ENCODE data around the gene LMTK2. TPM values are rescaled to one million over a fixed set of nuclear protein-coding genes. Genes with fewer than 3 reads are reported as not detected.
A peak's percentile ranks its signal among the peaks of the same experiment; 100 is the strongest.

LMTK2 gene
- total and polyA plus RNA-seq, 8 donors = 13.4 to 28.2 (median 16.6) TPM

DNA sequence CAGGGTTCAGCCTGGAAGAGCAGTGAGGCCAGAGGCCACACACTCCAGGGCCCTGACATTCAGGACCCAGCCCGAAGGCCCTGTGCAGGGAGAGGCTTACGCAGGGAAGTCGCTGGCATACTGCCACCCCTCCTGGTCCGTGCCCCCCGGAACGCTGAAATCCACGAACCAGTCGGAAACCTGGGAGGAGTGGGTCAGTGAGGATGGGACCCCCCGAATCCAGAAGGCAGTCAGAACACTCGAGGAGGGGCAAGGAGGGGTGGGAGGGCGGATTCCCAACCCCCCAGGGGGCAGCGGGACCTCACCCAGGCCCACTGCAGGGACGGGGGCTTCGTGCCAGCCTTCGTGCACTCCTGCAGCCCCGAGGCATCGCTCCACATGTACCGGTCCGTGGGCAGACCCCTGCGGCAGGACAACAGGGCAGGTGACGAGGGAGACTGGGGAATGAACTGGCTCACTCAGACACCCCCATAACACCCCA, 118.1 kb downstream of the LMTK2 start:
- intact Hi-C loops (cut with DNase I) = no loop called here
- no peaks in the 10 kb centered on the region for H3K4me1 ChIP-seq
- H3K27me3 ChIP-seq = no peaks in the 10 kb centered on the region
- DNase-seq = peak in 1 of 4 donors; percentile 51
- no peak for ATAC-seq
- H3K4me3 ChIP-seq = no peak overlapping the region
- H3K36me3 ChIP-seq = peaks cover 0 to 99% of the 10 kb centered on the region in 2 donors
- TF ChIP-seq, protein P1, sequence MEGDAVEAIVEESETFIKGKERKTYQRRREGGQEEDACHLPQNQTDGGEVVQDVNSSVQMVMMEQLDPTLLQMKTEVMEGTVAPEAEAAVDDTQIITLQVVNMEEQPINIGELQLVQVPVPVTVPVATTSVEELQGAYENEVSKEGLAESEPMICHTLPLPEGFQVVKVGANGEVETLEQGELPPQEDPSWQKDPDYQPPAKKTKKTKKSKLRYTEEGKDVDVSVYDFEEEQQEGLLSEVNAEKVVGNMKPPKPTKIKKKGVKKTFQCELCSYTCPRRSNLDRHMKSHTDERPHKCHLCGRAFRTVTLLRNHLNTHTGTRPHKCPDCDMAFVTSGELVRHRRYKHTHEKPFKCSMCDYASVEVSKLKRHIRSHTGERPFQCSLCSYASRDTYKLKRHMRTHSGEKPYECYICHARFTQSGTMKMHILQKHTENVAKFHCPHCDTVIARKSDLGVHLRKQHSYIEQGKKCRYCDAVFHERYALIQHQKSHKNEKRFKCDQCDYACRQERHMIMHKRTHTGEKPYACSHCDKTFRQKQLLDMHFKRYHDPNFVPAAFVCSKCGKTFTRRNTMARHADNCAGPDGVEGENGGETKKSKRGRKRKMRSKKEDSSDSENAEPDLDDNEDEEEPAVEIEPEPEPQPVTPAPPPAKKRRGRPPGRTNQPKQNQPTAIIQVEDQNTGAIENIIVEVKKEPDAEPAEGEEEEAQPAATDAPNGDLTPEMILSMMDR (IDR thresholded peaks at IDR 0.05) = no peak
- no peak overlapping the region for H3K27ac ChIP-seq
- H3K9me3 ChIP-seq = no peaks in the 10 kb centered on the region

DNA sequence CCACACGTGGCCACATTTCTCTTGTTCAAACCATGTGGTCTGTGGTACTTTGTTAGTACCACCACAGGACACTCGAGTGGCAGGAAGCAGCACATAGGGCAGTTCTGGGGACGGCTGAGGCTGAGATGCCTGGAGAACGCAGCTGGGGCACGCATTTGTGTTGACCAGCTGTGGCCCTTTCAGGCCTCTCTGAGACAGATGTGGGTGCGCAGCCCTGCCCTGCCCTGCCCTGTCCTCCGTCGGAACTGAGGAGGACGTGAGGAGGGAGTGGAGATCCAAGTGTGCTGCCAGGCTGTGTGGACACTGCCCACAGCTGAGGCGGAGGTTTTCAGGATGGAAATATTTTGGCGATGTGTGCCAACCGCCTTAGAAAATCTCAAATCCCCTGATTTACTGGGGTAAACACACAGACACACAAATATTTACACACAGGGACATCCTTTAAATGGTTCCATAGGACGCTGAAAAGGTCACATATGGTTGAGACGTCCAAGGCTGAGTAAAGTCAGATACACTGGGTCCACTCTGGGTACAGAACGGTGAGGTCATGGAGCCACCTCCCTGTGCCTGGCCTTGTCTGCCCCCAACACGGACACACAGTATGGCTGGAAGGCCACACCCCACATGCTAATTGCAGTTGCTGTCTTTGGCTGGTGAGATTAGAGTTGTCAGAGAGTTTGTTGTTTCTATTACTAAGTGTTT, 119.4 kb downstream of the LMTK2 start:
- no peak for ATAC-seq
- TF ChIP-seq, protein P1 (IDR thresholded peaks at IDR 0.05) = no peak
- Histone ChIP-seq H3K27ac (no peak overlapping the region), H3K27me3 (no peaks in the 10 kb centered on the region), H3K9me3 (no peaks in the 10 kb centered on the region), H3K36me3 (peaks cover 0 to 99% of the 10 kb centered on the region in 2 donors), H3K4me3 (no peak overlapping the region), H3K4me1 (no peaks in the 10 kb centered on the region)
- intact Hi-C loops (cut with DNase I) = no loop called here
- DNase-seq = peak in 1 of 4 donors; percentile 46

DNA sequence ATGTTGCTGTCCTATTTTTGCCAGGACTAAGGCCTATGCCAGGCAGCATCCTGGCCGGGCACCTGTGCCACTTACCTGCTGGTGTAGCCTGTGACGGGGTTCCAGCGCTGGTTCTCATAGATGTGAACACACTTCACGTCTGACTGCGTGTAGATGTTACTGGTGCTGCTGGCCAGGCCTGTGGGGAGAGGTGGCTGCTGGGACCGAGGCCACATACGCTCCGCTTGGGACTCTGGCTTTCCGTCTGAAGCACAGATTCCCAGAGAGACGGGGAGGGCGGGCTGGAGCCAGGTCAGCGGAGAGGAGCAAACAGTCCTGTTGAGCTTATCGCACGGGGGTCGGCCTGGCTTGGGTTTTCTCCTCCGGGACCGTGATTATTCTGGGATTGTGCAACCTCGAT, 121.3 kb downstream of the LMTK2 start:
- peaks cover 0 to 98% of the 10 kb centered on the region in 2 donors for H3K36me3 ChIP-seq
- TF ChIP-seq, protein P1 (IDR thresholded peaks at IDR 0.05) = no peak
- no peak for ATAC-seq

DNA sequence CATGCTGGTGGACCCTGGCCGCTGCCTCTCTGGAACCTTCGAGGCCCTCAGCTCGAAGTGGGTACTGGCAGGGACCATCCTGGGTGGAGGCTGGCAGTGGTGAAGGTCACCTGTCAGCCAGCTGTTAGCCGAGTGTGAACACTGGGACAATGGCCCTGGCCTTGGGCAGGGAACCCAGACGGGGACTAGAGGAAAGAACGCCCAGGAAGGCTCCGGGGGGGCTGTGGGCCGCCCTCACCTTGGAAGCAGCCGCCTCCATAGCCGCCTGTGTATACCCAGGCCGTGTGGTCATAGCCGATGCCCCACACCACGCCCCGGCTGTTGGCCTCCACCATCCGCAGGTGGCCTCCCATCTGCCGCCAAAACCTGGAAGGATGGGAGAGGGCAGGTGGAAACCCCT, 122.1 kb downstream of the LMTK2 start:
- DNase-seq (peak in 1 of 4 donors; percentile 74), ATAC-seq (no peak)
- no peaks in the 10 kb centered on the region for H3K4me1 ChIP-seq
- H3K4me3 ChIP-seq = no peak overlapping the region
- TF ChIP-seq, protein P1 (IDR thresholded peaks at IDR 0.05) = no peak
- H3K36me3 ChIP-seq = peaks cover 0 to 99% of the 10 kb centered on the region in 2 donors
- no peak overlapping the region for H3K27ac ChIP-seq
- H3K9me3 ChIP-seq = no peaks in the 10 kb centered on the region
- no peaks in the 10 kb centered on the region for H3K27me3 ChIP-seq
- intact Hi-C loops (cut with DNase I) = no loop called here

More for the DNA sequence above, 121.3 kb downstream of the LMTK2 start:
- Histone ChIP-seq H3K27me3 (no peaks in the 10 kb centered on the region), H3K27ac (no peak overlapping the region), H3K9me3 (no peaks in the 10 kb centered on the region), H3K4me3 (no peak overlapping the region), H3K4me1 (no peaks in the 10 kb centered on the region)
- intact Hi-C loops (cut with DNase I) = no loop called here
- peak in 1 of 4 donors; percentile 61 for DNase-seq

DNA sequence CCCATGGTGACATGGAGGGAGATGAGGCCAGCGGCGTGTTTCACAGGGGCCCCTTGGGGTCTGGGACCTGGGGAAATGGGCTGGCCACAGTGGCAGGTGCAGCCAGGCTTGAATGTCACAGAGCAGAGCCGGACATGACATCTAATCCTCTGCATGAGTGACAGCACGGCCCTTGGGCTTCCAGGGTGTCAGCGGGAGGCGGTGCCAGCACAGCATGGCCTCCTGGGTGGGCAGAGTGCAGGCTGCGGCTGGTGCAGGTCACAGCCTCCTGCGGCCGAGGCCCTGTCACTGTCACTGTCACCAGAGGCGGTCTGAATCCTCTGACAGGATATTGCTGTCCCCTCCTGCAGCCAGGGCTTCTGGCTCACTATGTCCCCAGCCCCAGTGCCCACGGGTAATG, 122.8 kb downstream of the LMTK2 start:
- TF ChIP-seq, protein P1 (IDR thresholded peaks at IDR 0.05) = no peak
- Histone ChIP-seq H3K27ac (no peak overlapping the region), H3K4me1 (no peaks in the 10 kb centered on the region), H3K4me3 (no peak overlapping the region), H3K27me3 (no peaks in the 10 kb centered on the region), H3K36me3 (peaks cover 0 to 99% of the 10 kb centered on the region in 2 donors), H3K9me3 (no peaks in the 10 kb centered on the region)
- intact Hi-C loops (cut with DNase I) = no loop called here
- DNase-seq (peak in 1 of 4 donors; percentile 61), ATAC-seq (no peak)

Data from left lung (tissue), 10 donors.